ENCODE results near the gene FAM174B. TPM values are rescaled to one million over a fixed set of nuclear protein-coding genes. Genes with fewer than 3 reads are reported as not detected.

FAM174B gene
- total RNA-seq, 2 experiments from 2014 or later = 4.0 to 4.9 TPM

DNA sequence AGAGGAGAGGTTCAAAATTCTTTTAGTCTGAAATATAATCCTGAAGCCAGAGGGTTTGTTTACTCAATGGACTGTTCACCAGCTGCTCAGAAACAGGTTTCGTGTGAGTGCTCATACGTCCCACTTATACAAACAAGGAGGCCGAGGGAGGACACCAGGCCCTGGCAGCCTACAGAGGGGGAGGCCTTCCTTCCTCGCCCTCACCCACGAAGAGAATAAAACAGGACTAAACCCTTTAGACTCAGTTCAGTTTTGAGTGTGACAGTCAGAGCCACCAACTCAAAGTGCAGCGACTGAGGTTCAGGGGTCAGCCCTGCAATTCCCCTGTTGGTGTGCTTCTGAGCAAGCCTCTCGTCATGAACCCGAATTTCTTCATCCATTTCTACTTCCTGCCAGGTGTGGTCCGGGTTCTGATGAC, 17.3 kb downstream of the FAM174B start:
- no peak for DNase-seq
- no peak overlapping the region for H3K27ac Mint-ChIP-seq
- H3K9me3 Mint-ChIP-seq (ENCODE audit: low read depth) = peaks cover 8% of the 10 kb centered on the region
- no peak overlapping the region for H3K4me3 Mint-ChIP-seq
- ChIA-PET CTCF (interaction anchor here (0.7 kb wide), 1 partner anchor 667 kb away, joined by 3 read pairs; no protein-coding TSS in a partner anchor), POLR2A (no interaction called here)
- ATAC-seq = no peak
- peaks cover 5% of the 10 kb centered on the region for H3K27me3 Mint-ChIP-seq
- peaks cover 8% of the 10 kb centered on the region for H3K4me1 Mint-ChIP-seq
- intact Hi-C loops (cut with DNase I, micrococcal nuclease) = no loop called here
- H3K36me3 Mint-ChIP-seq (ENCODE audit: low read depth) = peaks cover 3% of the 10 kb centered on the region

DNA sequence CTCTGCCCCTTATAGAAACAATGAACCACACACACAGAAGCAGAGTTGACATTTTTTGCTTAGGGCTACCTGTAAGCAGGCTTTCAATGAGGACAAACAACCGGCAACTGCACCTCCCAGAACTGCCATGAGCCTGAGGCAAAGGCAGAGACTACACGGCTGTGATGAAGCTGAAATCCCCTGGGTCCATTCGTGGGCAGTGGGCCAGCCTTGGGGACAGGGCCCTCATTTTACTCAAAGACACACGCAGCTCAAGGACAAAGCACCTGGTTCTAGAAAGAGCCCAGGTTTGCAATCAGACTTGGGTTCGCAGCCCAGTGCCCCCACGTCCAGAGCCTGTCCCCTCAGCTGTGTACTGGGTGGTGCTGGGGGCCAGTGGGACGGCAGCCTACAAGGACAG, 17.9 kb downstream of the FAM174B start:
- CTCF ChIA-PET = interaction anchor here (0.7 kb wide), 1 partner anchor 666 kb away, joined by 3 read pairs; no protein-coding TSS in a partner anchor
- H3K4me1 Mint-ChIP-seq = peaks cover 11% of the 10 kb centered on the region
- peaks cover 3% of the 10 kb centered on the region for H3K36me3 Mint-ChIP-seq (ENCODE audit: low read depth)
- no peak overlapping the region for H3K4me3 Mint-ChIP-seq
- H3K9me3 Mint-ChIP-seq (ENCODE audit: low read depth) = peaks cover 7% of the 10 kb centered on the region
- no peak for ATAC-seq
- H3K27me3 Mint-ChIP-seq = peaks cover 7% of the 10 kb centered on the region
- POLR2A ChIA-PET = no interaction called here
- intact Hi-C loops (cut with DNase I, micrococcal nuclease) = no loop called here
- no peak overlapping the region for H3K27ac Mint-ChIP-seq
- DNase-seq = no peak

DNA sequence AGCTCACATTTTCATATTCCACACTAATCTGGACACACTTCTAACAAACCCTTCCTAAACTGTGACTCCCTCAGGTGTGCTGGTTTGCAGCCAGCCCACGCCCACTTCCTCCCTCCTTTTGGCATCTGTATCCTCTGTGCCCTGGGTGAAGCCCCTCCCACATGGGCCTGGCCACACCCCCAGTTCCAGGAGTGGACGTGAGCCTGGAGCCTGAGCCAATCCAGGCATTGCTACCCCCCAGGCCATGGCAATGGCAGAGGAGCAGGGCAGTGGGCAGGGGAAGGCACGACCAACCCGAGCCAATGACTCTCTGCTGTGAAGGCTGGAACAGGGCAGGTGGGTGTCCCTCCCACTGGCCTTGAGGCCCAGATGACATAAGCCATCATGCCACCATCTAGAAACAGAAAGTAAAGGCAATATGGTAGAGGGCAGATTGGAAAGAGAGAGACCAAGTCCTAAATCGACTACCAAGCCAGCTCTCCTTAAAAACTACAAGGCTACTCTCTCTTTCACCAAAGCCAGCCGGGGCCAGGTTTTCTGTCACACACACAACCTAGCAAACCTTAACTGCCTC, 18.6 kb downstream of the FAM174B start:
- intact Hi-C loops (cut with DNase I, micrococcal nuclease) = no loop called here
- peaks cover 11% of the 10 kb centered on the region for H3K4me1 Mint-ChIP-seq
- ChIA-PET CTCF (no interaction called here), POLR2A (no interaction called here)
- H3K9me3 Mint-ChIP-seq (ENCODE audit: low read depth) = peaks cover 5% of the 10 kb centered on the region
- no peak overlapping the region for H3K27ac Mint-ChIP-seq
- DNase-seq (no peak), ATAC-seq (peak; percentile 64)
- H3K4me3 Mint-ChIP-seq = no peak overlapping the region
- H3K27me3 Mint-ChIP-seq = peaks cover 7% of the 10 kb centered on the region
- peaks cover 3% of the 10 kb centered on the region for H3K36me3 Mint-ChIP-seq (ENCODE audit: low read depth)

DNA sequence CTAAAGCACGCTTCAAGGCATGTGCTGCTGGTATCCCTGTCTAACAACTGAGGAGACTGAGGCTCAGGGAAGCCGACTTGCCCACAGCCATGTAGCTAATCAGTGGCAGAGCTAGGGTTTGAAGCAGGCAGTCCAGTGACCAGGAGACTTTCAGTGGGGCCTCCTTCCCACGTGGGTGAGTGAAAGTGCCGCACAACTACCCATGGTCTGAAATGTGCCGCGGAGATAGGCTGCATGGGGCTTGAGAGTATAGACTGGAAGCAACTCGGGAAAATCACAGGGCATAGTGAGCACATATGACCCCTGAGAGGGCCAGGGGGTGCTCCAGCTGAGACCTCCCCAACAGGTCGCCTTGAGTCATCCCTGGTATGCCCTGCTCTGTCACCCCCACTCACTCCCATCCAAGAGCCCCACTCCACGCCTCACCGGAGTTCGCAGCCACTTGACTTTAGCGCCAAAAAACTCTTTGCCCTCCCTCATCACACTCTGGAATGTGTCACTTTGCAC, 19.1 kb downstream of the FAM174B start:
- H3K27ac Mint-ChIP-seq = no peak overlapping the region
- intact Hi-C loops (cut with DNase I, micrococcal nuclease) = no loop called here
- H3K4me1 Mint-ChIP-seq = peaks cover 11% of the 10 kb centered on the region
- ChIA-PET CTCF (no interaction called here), POLR2A (no interaction called here)
- no peak overlapping the region for H3K4me3 Mint-ChIP-seq
- peaks cover 7% of the 10 kb centered on the region for H3K27me3 Mint-ChIP-seq
- DNase-seq (no peak), ATAC-seq (no peak)
- H3K9me3 Mint-ChIP-seq (ENCODE audit: low read depth) = peaks cover 5% of the 10 kb centered on the region
- peaks cover 3% of the 10 kb centered on the region for H3K36me3 Mint-ChIP-seq (ENCODE audit: low read depth)

DNA sequence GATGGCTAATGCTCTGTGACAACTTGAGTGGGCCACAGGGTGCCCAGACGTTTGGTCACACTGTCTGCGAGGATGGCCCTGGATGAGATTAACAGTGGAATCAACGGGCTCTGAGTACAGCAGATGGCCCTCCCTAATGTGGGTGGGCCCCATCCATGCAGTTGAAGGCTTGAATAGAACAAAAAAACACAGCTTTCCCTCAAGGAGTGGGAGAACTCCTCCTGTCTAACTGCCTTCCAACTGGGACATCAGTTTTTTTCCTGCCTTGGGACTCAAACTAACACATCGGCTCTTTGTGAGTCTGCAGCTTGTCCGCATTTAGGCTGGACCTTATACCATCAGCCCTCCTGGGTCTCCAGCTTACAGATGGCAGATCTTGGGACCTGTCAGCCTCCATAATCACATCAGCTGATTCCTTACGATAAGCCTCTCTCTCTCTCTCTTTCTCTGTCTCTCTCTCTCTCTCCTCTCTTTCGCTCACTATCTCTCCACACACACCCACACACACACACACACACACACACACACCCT, 20.8 kb downstream of the FAM174B start:
- DNase-seq (no peak), ATAC-seq (no peak)
- peaks cover 4% of the 10 kb centered on the region for H3K36me3 Mint-ChIP-seq (ENCODE audit: low read depth)
- H3K4me3 Mint-ChIP-seq = no peak overlapping the region
- peaks cover 9% of the 10 kb centered on the region for H3K27me3 Mint-ChIP-seq
- H3K27ac Mint-ChIP-seq = no peak overlapping the region
- peaks cover 17% of the 10 kb centered on the region for H3K4me1 Mint-ChIP-seq
- intact Hi-C loops (cut with DNase I, micrococcal nuclease) = no loop called here
- CTCF ChIA-PET = no interaction called here
- POLR2A ChIA-PET = no interaction called here
- H3K9me3 Mint-ChIP-seq (ENCODE audit: low read depth) = peaks cover 2% of the 10 kb centered on the region

DNA sequence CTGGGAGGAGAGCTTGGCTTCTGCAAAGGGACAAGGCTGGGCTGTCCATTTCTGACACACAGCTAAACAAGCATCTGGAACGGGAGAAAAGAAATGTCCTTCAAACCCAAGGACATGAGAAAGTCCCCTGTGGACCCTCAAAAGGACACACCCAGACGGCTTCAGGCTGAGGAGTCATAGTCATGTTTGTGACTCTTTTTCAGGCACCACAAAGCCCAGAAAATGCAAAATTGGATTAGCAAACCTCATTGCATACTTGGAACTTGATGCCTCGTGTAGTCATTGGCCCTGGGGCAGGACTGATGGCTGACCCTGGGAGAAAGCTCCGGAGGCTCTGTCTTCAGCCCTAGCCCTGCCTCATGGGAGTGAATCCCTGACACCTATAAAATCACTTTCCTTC, 21.5 kb downstream of the FAM174B start:
- Mint-ChIP-seq H3K36me3 (ENCODE audit: low read depth) (peaks cover 5% of the 10 kb centered on the region), H3K4me3 (no peak overlapping the region), H3K4me1 (peaks cover 22% of the 10 kb centered on the region), H3K27me3 (peaks cover 10% of the 10 kb centered on the region), H3K27ac (no peak overlapping the region), H3K9me3 (ENCODE audit: low read depth) (no peaks in the 10 kb centered on the region)
- no peak for ATAC-seq
- intact Hi-C loops (cut with DNase I, micrococcal nuclease) = no loop called here
- ChIA-PET CTCF (no interaction called here), POLR2A (no interaction called here)
- DNase-seq = no peak

DNA sequence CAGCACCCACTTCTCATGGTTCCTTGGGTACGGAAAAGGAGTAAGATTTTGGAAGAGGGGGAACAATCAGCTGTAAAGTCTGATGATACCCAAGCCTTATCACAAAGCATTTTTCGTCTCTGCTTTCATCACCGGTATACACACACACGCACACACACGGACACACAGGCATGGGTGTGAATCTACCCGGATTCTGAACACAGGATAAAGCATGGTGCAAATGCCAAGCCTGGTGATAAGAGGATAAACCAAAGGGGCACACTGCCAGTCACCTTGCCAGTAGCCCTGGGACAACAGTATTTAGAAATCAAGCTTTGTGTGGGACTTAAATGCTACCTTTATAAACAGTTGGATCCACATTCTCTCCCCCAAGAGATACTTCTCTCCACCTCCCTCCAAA, 22.2 kb downstream of the FAM174B start:
- CTCF ChIA-PET = no interaction called here
- no peaks in the 10 kb centered on the region for H3K9me3 Mint-ChIP-seq (ENCODE audit: low read depth)
- POLR2A ChIA-PET = no interaction called here
- intact Hi-C loops (cut with DNase I, micrococcal nuclease) = no loop called here
- ATAC-seq (no peak), DNase-seq (no peak)
- H3K27ac Mint-ChIP-seq = no peak overlapping the region
- peaks cover 5% of the 10 kb centered on the region for H3K36me3 Mint-ChIP-seq (ENCODE audit: low read depth)
- peaks cover 10% of the 10 kb centered on the region for H3K27me3 Mint-ChIP-seq
- no peak overlapping the region for H3K4me3 Mint-ChIP-seq
- peaks cover 22% of the 10 kb centered on the region for H3K4me1 Mint-ChIP-seq

DNA sequence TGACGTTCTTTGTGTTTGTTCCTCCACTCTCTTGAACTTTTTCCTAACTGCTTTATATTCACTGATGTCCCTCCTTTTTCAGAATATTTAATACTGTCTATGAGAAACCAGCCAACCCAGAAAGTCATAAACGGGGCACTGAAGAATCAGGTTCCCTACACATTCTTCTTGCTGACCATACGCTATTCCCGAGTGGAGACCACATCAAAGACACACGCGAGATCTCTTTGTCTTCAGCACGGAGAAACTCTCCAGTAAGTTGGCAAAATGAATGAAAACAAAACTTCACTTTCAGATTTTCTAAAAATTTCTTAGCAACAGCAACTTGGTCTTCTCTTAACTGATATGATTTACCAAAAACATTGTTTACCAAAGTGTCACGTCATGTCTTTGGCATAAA, 22.6 kb downstream of the FAM174B start:
- CTCF ChIA-PET = no interaction called here

DNA sequence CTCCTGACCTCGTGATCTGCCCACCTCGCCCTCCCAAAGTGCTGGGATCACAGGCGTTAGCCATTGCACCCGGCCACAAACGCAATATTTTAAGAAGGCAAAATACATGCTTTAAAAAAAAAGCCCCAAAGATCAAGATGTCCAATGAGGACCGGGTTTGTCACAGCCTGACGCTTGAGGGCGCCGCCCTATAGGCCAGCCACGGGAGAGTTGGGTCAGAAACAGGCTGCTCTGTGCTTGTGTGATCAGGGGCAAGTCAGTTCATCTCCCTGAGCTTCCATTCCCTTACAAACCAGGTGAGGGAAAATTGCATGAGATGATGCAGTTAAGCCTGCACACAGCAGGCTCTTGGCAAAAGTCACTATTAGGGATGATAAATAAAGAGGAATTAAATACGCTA, 23.9 kb downstream of the FAM174B start:
- H3K36me3 Mint-ChIP-seq (ENCODE audit: low read depth) = peaks cover 5% of the 10 kb centered on the region
- H3K27ac Mint-ChIP-seq = no peak overlapping the region
- DNase-seq (peak; percentile 38), ATAC-seq (no peak)
- POLR2A ChIA-PET = no interaction called here
- H3K9me3 Mint-ChIP-seq (ENCODE audit: low read depth) = no peaks in the 10 kb centered on the region
- no peak overlapping the region for H3K4me3 Mint-ChIP-seq
- CTCF ChIA-PET = no interaction called here
- intact Hi-C loops (cut with DNase I, micrococcal nuclease) = no loop called here
- H3K27me3 Mint-ChIP-seq = peaks cover 10% of the 10 kb centered on the region
- H3K4me1 Mint-ChIP-seq = peaks cover 16% of the 10 kb centered on the region

More for the DNA sequence above, 22.6 kb downstream of the FAM174B start:
- DNase-seq = no peak
- POLR2A ChIA-PET = no interaction called here
- Mint-ChIP-seq H3K4me3 (no peak overlapping the region), H3K9me3 (ENCODE audit: low read depth) (no peaks in the 10 kb centered on the region), H3K4me1 (peaks cover 22% of the 10 kb centered on the region), H3K27me3 (peaks cover 10% of the 10 kb centered on the region), H3K36me3 (ENCODE audit: low read depth) (peaks cover 5% of the 10 kb centered on the region), H3K27ac (no peak overlapping the region)
- intact Hi-C loops (cut with DNase I, micrococcal nuclease) = no loop called here
- no peak for ATAC-seq

DNA sequence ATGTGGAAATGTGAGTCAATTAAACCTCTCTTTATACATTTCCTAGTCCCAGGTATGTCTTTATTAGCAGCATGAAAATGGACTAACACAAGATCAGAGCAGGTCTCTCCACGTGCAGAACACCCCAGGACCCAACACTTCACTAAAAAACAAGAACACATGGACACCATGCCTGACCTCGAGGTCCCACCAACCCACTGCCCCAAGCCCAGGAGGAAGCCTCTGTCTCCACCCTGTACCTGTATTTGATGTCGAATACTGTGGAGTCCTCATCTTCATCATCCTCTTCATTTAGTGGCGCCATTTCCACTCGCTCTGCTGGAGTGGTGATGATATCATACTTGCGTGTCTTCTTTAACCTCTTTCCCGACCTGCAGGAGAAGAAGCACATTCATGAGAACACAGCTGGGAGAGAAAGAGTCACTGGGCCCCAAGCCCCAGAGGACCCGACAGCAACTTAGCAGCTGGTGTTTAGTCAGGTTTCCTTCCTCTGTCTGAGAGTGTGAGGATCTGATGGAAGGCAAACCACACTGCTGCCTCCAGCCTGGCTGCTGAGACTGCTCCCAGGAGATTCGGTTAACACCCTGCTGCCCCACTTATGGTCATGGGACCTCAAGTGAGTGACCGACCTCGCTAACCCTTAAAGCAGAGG, 25.5 kb downstream of the FAM174B start:
- intact Hi-C loops (cut with DNase I, micrococcal nuclease) = loop anchor here (5.0 to 10.0 kb wide), 7 partner anchors 87 to 1677 kb away; no protein-coding TSS in a partner anchor
- POLR2A ChIA-PET = no interaction called here
- H3K36me3 Mint-ChIP-seq (ENCODE audit: low read depth) = peaks cover 5% of the 10 kb centered on the region
- DNase-seq (peak; percentile 33), ATAC-seq (no peak)
- H3K27ac Mint-ChIP-seq = no peak overlapping the region
- peaks cover 5% of the 10 kb centered on the region for H3K27me3 Mint-ChIP-seq
- no peaks in the 10 kb centered on the region for H3K9me3 Mint-ChIP-seq (ENCODE audit: low read depth)
- H3K4me1 Mint-ChIP-seq = peaks cover 20% of the 10 kb centered on the region
- no peak overlapping the region for H3K4me3 Mint-ChIP-seq
- CTCF ChIA-PET = interaction anchor here (0.7 to 1.7 kb wide), 3 partner anchors 26 to 1791 kb away, joined by 3 to 5 read pairs (median 5); no protein-coding TSS in a partner anchor

DNA sequence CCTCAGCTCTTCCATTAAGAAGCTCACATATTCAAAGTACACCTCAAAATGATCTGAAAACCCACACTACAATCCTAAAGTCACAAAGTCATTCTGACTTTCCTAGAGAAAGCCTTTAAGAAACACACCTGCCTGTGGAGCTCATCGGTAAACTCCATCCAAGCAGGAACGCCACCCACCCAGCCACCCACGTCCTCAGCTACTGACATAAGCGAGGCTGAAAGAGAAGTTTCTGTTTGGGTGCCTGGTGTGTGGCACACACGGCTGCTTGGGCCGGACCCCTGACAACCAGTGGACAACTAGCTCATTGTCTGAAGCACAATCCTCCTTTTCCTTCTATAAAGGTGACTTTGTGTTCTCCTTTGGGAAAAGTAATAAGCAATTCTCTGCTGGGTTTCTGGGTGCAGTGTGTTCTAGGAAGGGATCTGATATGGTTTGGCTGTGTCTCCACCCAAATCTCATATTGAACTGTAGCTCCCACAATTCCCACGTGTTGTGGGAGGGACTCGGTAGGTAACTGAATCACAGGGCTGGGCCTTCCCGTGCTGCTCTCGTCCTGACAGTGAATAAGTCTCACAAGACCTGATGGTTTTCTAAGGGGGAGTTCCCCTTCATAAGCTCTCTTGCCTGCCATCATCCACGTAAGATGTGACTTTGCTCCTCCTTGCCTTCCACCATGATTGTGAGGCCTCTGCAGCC, 26.1 kb downstream of the FAM174B start:
- Mint-ChIP-seq H3K36me3 (ENCODE audit: low read depth) (peaks cover 5% of the 10 kb centered on the region), H3K9me3 (ENCODE audit: low read depth) (no peaks in the 10 kb centered on the region), H3K27me3 (peaks cover 5% of the 10 kb centered on the region), H3K4me1 (peaks cover 27% of the 10 kb centered on the region), H3K4me3 (no peak overlapping the region), H3K27ac (no peak overlapping the region)
- ChIA-PET CTCF (interaction anchor here (0.7 to 1.7 kb wide), 4 partner anchors 25 to 1790 kb away, joined by 3 to 5 read pairs (median 4); no protein-coding TSS in a partner anchor), POLR2A (interaction anchor here (0.9 kb wide), 1 partner anchor 10 kb away, joined by 3 read pairs; no protein-coding TSS in a partner anchor)
- ATAC-seq = peak; percentile 34
- DNase-seq = peak; percentile 63
- intact Hi-C loops (cut with DNase I, micrococcal nuclease) = loop anchor here (5.0 to 10.0 kb wide), 7 partner anchors 88 to 1678 kb away; no protein-coding TSS in a partner anchor
